WTC11 (cell line): ENCODE measurements around the gene HKDC1. TPM values are rescaled to one million over a fixed set of nuclear protein-coding genes. Genes with fewer than 3 reads are reported as not detected.
A peak's percentile ranks its signal among the peaks of the same experiment; 100 is the strongest.

Experiments
- ATAC-seq: fragments of 200-7000 bp; cut with Tn5 transposase; 2 replicates; pipeline ENCODE4 v1.10.0; 2021; ENCODE audit warnings: mild to moderate bottlenecking, moderate library complexity
- Bru-seq: library from RNA; stranded (reverse); fragments of 400-500 nt; gene quantifications from one replicate; lab custom pipeline; 2021; lab: Mats Ljungman, UMichigan
- CTCF ChIA-PET: fragments of 300-600 bp; sonication (Branson Sonifier 250); formaldehyde crosslinking; loops from one replicate; lab custom pipeline; 2021; ENCODE audit warnings: antibody characterized with exemption; lab: Charles Lee
- POLR2A ChIA-PET: fragments of 350-600 bp; sonication (Branson Sonifier 250); formaldehyde crosslinking; loops from one replicate; lab custom pipeline; 2021; ENCODE audit warnings: antibody characterized with exemption; lab: Charles Lee
- DNase-seq: peaks from one replicate; pipeline ENCODE4 v3.0.0; 2021; ENCODE audit warnings: low spot score
- H3K27ac Mint-ChIP-seq: 2 replicates; pipeline ENCODE4 v1.8.0; 2021; ENCODE audit warnings: mixed read lengths
- H3K27me3 Mint-ChIP-seq: 2 replicates; pipeline ENCODE4 v1.8.0; 2021; ENCODE audit warnings: low read depth, mild to moderate bottlenecking, moderate library complexity, mixed read lengths
- H3K36me3 Mint-ChIP-seq: 2 replicates; pipeline ENCODE4 v1.8.0; 2021; ENCODE audit warnings: mixed read lengths
- H3K4me1 Mint-ChIP-seq: 2 replicates; pipeline ENCODE4 v1.8.0; 2022; ENCODE audit warnings: mixed read lengths
- H3K4me3 Mint-ChIP-seq: 2 replicates; pipeline ENCODE4 v1.8.0; 2021; ENCODE audit warnings: mild to moderate bottlenecking, moderate library complexity, mixed read lengths
- H3K9me3 Mint-ChIP-seq: 2 replicates; pipeline ENCODE4 v1.8.0; 2021; ENCODE audit warnings: mixed read lengths
- AR ChIP-seq: fragments of 250-450 bp; sonication (Bioruptor Pico); IDR thresholded peaks from 2 replicates; pipeline ENCODE4 v1.9.0; 2021; ENCODE audit warnings: mild to moderate bottlenecking
- CBFB ChIP-seq: sonication (generic); formaldehyde crosslinking; IDR thresholded peaks from 2 replicates; pipeline ENCODE4 v1.8.1; 2022; ENCODE audit warnings: mild to moderate bottlenecking, low read depth, missing genetic modification reagents
- CREB1 ChIP-seq: sonication (generic); formaldehyde crosslinking; IDR thresholded peaks from 2 replicates; pipeline ENCODE4 v1.8.0; 2023; ENCODE audit warnings: mild to moderate bottlenecking, missing genetic modification reagents
- CTCF ChIP-seq: fragments of 200-600 bp; IDR thresholded peaks from 2 replicates; pipeline ENCODE4 v1.8.0; 2022; ENCODE audit warnings: antibody characterized with exemption
- E2F4 ChIP-seq: sonication (generic); formaldehyde crosslinking; IDR thresholded peaks from 2 replicates; pipeline ENCODE4 v1.8.1; 2022; ENCODE audit warnings: low read depth, mild to moderate bottlenecking, moderate library complexity, missing genetic modification reagents, borderline replicate concordance
- ESRRA ChIP-seq: sonication (generic); formaldehyde crosslinking; IDR thresholded peaks from 2 replicates; pipeline ENCODE4 v1.8.1; 2022; ENCODE audit warnings: mild to moderate bottlenecking, missing genetic modification reagents, borderline replicate concordance
- FOXP4 ChIP-seq: sonication (generic); formaldehyde crosslinking; IDR thresholded peaks from 2 replicates; pipeline ENCODE4 v1.8.0; 2022; ENCODE audit warnings: mild to moderate bottlenecking, missing genetic modification reagents
- GABPB1 ChIP-seq: sonication (generic); formaldehyde crosslinking; IDR thresholded peaks from 2 replicates; pipeline ENCODE4 v1.8.1; 2023; ENCODE audit warnings: mild to moderate bottlenecking, missing genetic modification reagents
- KAT7 ChIP-seq: sonication (generic); formaldehyde crosslinking; IDR thresholded peaks from 2 replicates; pipeline ENCODE4 v1.8.1; 2023; ENCODE audit warnings: missing genetic modification reagents, mild to moderate bottlenecking, borderline replicate concordance
- MAX ChIP-seq: sonication (generic); formaldehyde crosslinking; IDR thresholded peaks from 2 replicates; pipeline ENCODE4 v1.8.0; 2022; ENCODE audit warnings: mild to moderate bottlenecking, missing genetic modification reagents
- MYBL2 ChIP-seq: sonication (generic); formaldehyde crosslinking; IDR thresholded peaks from 2 replicates; pipeline ENCODE4 v1.8.1; 2023; ENCODE audit warnings: mild to moderate bottlenecking, moderate library complexity, missing genetic modification reagents
- PRRX2 ChIP-seq: fragments of 250-450 bp; sonication (Bioruptor Pico); IDR thresholded peaks from 2 replicates; pipeline ENCODE4 v1.8.0; 2021; ENCODE audit warnings: mild to moderate bottlenecking
- SP1 ChIP-seq: sonication (generic); formaldehyde crosslinking; conservative IDR thresholded peaks from 2 replicates; pipeline ENCODE4 v1.8.1; 2022; ENCODE audit warnings: missing genetic modification reagents
- TEAD4 ChIP-seq: sonication (generic); formaldehyde crosslinking; IDR thresholded peaks from 2 replicates; pipeline ENCODE4 v1.8.0; 2022; ENCODE audit warnings: mild to moderate bottlenecking, missing genetic modification reagents
- ZMAT4 ChIP-seq: fragments of 250-450 bp; sonication (Bioruptor Pico); IDR thresholded peaks from 2 replicates; pipeline ENCODE4 v1.9.0; 2021; ENCODE audit warnings: mild to moderate bottlenecking
- ZNF121 ChIP-seq: sonication (generic); formaldehyde crosslinking; IDR thresholded peaks from 2 replicates; pipeline ENCODE4 v1.8.0; 2023; ENCODE audit warnings: missing genetic modification reagents
- ZNF317 ChIP-seq: sonication (generic); formaldehyde crosslinking; IDR thresholded peaks from 2 replicates; pipeline ENCODE4 v1.8.1; 2023; ENCODE audit warnings: low read depth, mild to moderate bottlenecking, moderate library complexity, missing genetic modification reagents, borderline replicate concordance
- ZNF396 ChIP-seq: fragments of 250-450 bp; sonication (Bioruptor Pico); IDR thresholded peaks from 2 replicates; pipeline ENCODE4 v1.8.0; 2021; ENCODE audit warnings: mild to moderate bottlenecking, moderate library complexity, borderline replicate concordance
- ZNF423 ChIP-seq: fragments of 250-450 bp; sonication (Bioruptor Pico); IDR thresholded peaks from 2 replicates; pipeline ENCODE4 v2.1.2; 2022; ENCODE audit warnings: mild to moderate bottlenecking, moderate library complexity
- ZNF425 ChIP-seq: fragments of 250-450 bp; sonication (Bioruptor Pico); conservative IDR thresholded peaks from 2 replicates; pipeline ENCODE4 v1.9.0; 2021; ENCODE audit warnings: mild to moderate bottlenecking
- ZNF512 ChIP-seq: sonication (generic); formaldehyde crosslinking; IDR thresholded peaks from 2 replicates; pipeline ENCODE4 v1.8.1; 2022; ENCODE audit warnings: missing genetic modification reagents, borderline replicate concordance
- ZNF671 ChIP-seq: fragments of 250-450 bp; sonication (Bioruptor Pico); IDR thresholded peaks from 2 replicates; pipeline ENCODE4 v1.8.0; 2021; ENCODE audit warnings: mild to moderate bottlenecking
- long read RNA-seq, 3 experiments: library from RNA in 1 of 3; library from capped mRNA in 1 of 3; library from polyadenylated mRNA in 1 of 3; unstranded in 2 of 3; stranded (forward) in 1 of 3; transcript quantifications; one replicate each; pipeline ENCODE4 v2.0.0, GENCODE V29; 2021
- total RNA-seq: library from RNA; stranded (reverse); gene quantifications from 3 replicates; pipeline ENCODE4 v1.2.3, GENCODE V29; 2021

HKDC1 gene
- total RNA-seq, result 0.09 TPM in 2 of 3 replicates, not detected in the other
- Bru-seq, nascent RNA, result percentile 2 among the genes with signal in this experiment
- long read RNA-seq, experiment 1, result 0 reads
- long read RNA-seq, experiment 2, result 0 reads
- long read RNA-seq, experiment 3, partial matches to known transcripts, result 1 of 1 reads
- long read RNA-seq, experiment 3, other reads (novel, unspliced or antisense), result 0 of 1 reads

GRCh38 chr10:69220041-69220451 lies at the start of gene HKDC1:
TSS of gene HKDC1 (plus strand) at chr10:69220332. CDS start at chr10:69220436, 104 bp downstream.
- ATAC-seq, result no peak
- H3K9me3 Mint-ChIP-seq, result no peaks in the 10 kb centered on the region
- POLR2A ChIA-PET, result no interaction called here

GRCh38 chr10:69172241-69172982 lies 47.7 kb upstream of the HKDC1 start:
- ChIA-PET POLR2A (no interaction called here), CTCF (interaction anchor here (1.3 kb wide), 1 partner anchor 236 kb away, joined by 3 read pairs; no protein-coding TSS in a partner anchor)
- DNase-seq, result no peak
- H3K36me3 Mint-ChIP-seq, result peaks cover 17% of the 10 kb centered on the region
- no peak for TF ChIP-seq ZNF425 (CRISPR knock-in tag)
- no peak for TF ChIP-seq ZNF423
- no peak for TF ChIP-seq ZNF317 (CRISPR knock-in tag)
- no peak for TF ChIP-seq CBFB (CRISPR knock-in tag)
- TF ChIP-seq ESRRA, result no peak
- TF ChIP-seq MYBL2 (CRISPR knock-in tag), result no peak
- no peak for TF ChIP-seq CTCF
- TF ChIP-seq MAX (CRISPR knock-in tag), result no peak
- no peak for TF ChIP-seq ZMAT4 (CRISPR knock-in tag)
- no peak for TF ChIP-seq SP1
- TF ChIP-seq AR (CRISPR knock-in tag), result no peak
- TF ChIP-seq E2F4 (CRISPR knock-in tag), result no peak
- no peak for TF ChIP-seq KAT7 (CRISPR knock-in tag)
- no peak for TF ChIP-seq ZNF396 (CRISPR knock-in tag)
- no peak for TF ChIP-seq ZNF512 (CRISPR knock-in tag)
- TF ChIP-seq ZNF121 (CRISPR knock-in tag), result no peak
- TF ChIP-seq FOXP4 (CRISPR knock-in tag), result no peak
- TF ChIP-seq PRRX2, result no peak
- no peak for TF ChIP-seq CREB1 (CRISPR knock-in tag)
- H3K4me1 Mint-ChIP-seq, result no peaks in the 10 kb centered on the region
- H3K27me3 Mint-ChIP-seq, result no peaks in the 10 kb centered on the region
- H3K9me3 Mint-ChIP-seq, result peaks cover 10% of the 10 kb centered on the region
- no peak overlapping the region for H3K4me3 Mint-ChIP-seq
- H3K27ac Mint-ChIP-seq, result no peak overlapping the region
- ATAC-seq, result no peak

More at GRCh38 chr10:69220041-69220451, at the start of gene HKDC1:
- no peaks in the 10 kb centered on the region for H3K27me3 Mint-ChIP-seq
- TF ChIP-seq ZNF671 (no peak), GABPB1 (CRISPR knock-in tag) (0 out of 2 replicates have a peak, but pooled peaks have one; percentile 11), TEAD4 (CRISPR knock-in tag) (no peak)
- TF ChIP-seq, all 79 proteins: peak for 1
- Mint-ChIP-seq H3K4me3 (no peak within 1 kb of the TSS), H3K36me3 (no peaks in the 10 kb centered on the region), H3K4me1 (peaks cover 13% of the 10 kb centered on the region), H3K27ac (no peak within 1 kb of the TSS)
- DNase-seq, result no peak
- CTCF ChIA-PET, result interaction anchor here (0.9 kb wide), 1 partner anchor 187 kb away, joined by 3 read pairs; no protein-coding TSS in a partner anchor
